Adrenal gland (tissue), 5 donors: ENCODE data around the gene MEIOB.

Experiments
- POLR2A ChIP-seq, 2 donors: fragments of 450-650 bp; IDR thresholded peaks; one replicate each; pipeline ENCODE4 v1.6.1; 2017; ENCODE audit warnings: antibody characterized with exemption in 2 of 2, mild to moderate bottlenecking in 2 of 2, moderate library complexity in 1 of 2
- TF ChIP-seq, protein P1 (sequence below), 6 experiments: fragments of 450-650 bp in 4 of 6; fragments of 200-600 bp in 2 of 6; sonication (generic) in 1 of 6; IDR thresholded peaks; 1 replicate in 5 of 6; 2 replicates in 1 of 6; pipeline versions ENCODE4 v1.5.1 to v1.8.0; 2016 to 2021; ENCODE audit warnings: antibody characterized with exemption in 6 of 6, mild to moderate bottlenecking in 2 of 6, moderate library complexity in 1 of 6
- donor health status: DM: no; HTN: no; CAD: no.

DNA sequence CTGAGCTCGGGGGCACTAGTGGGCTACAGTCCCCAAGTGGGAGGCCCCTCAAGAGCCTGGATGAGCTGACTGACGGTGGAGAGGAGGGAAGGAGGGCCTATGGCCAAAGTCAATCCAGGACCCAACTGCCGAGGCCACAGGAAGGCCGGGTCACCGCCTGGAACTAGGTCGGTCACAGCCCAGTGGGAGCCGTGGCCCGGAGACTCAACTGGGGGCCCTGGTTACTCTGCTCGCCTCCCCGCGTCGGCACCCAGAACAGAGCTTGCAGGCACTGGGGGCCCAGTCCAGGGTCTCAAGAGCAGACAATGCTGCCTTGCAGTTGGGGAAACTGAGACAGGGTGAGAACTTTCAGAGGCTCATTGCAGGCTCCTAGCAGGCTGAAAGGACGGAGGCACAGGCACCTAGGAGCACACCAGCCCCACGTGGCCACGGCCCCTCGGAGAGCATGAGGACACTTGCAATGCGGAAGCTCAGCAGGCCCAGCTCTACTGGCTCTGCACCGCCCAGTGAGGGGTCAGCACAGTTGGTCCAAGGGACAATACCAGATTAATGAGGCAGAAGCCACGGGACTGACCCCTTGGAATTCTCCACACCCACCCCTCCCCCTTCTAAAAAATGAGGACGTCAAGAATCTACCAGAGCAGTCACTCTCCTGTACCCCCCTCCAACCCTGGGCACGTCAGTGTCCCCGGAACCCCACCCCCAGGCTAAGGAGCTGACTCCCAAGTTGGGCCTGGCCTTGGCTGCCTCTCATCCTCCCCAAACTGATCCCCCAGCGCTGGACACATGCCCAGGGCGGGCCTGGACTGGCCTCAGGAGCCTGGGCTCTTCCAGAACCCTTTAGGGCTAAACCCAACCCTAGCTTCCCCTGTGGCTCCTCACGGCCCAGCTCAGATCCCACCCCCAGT, 44.0 kb upstream of the MEIOB start:
- TF ChIP-seq, protein P1, sequence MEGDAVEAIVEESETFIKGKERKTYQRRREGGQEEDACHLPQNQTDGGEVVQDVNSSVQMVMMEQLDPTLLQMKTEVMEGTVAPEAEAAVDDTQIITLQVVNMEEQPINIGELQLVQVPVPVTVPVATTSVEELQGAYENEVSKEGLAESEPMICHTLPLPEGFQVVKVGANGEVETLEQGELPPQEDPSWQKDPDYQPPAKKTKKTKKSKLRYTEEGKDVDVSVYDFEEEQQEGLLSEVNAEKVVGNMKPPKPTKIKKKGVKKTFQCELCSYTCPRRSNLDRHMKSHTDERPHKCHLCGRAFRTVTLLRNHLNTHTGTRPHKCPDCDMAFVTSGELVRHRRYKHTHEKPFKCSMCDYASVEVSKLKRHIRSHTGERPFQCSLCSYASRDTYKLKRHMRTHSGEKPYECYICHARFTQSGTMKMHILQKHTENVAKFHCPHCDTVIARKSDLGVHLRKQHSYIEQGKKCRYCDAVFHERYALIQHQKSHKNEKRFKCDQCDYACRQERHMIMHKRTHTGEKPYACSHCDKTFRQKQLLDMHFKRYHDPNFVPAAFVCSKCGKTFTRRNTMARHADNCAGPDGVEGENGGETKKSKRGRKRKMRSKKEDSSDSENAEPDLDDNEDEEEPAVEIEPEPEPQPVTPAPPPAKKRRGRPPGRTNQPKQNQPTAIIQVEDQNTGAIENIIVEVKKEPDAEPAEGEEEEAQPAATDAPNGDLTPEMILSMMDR (IDR thresholded peaks at IDR 0.05) = no peak
- TF ChIP-seq POLR2A (IDR thresholded peaks at IDR 0.05) = no peak
